HG03175 (cell line): ENCODE data around the gene CUL3.
"Not testable (repeated sequence)": the region's sequence is repeated elsewhere in the genome, so short reads cannot be mapped to it uniquely, and the experiment has no call there.

Experiments used
- ATAC-seq: cut with Tn5 transposase; IDR thresholded peaks from one replicate; pipeline ENCODE4 v1.9.1; 2021; ENCODE audit warnings: mild to moderate bottlenecking, moderate library complexity; ENCODE audit not compliant: unreplicated experiment

CUL3 gene

GRCh38 chr2:224583033-224583432 lies 2.1 kb downstream of the CUL3 start:
- ATAC-seq: not testable (repeated sequence)

GRCh38 chr2:224580248-224580647 lies 4.9 kb downstream of the CUL3 start:
- no peak for ATAC-seq

GRCh38 chr2:224579411-224579810 lies 5.8 kb downstream of the CUL3 start:
- ATAC-seq: no peak

- no peak for ATAC-seq
Measured at GRCh38 chr2:224577541-224577940, 7.6 kb downstream of the CUL3 start.

GRCh38 chr2:224576088-224576715 lies 9.0 kb downstream of the CUL3 start:
- peak; percentile 81 for ATAC-seq

- ATAC-seq: no peak
Measured at GRCh38 chr2:224574423-224575084, 10.6 kb downstream of the CUL3 start.

- ATAC-seq: no peak
Measured at GRCh38 chr2:224573724-224574123, 11.4 kb downstream of the CUL3 start.

- ATAC-seq: no peak
Measured at GRCh38 chr2:224572338-224572737, 12.8 kb downstream of the CUL3 start.

- ATAC-seq: peak; percentile 56
Measured at GRCh38 chr2:224570328-224570993, 14.7 kb downstream of the CUL3 start.

- no peak for ATAC-seq
Measured at GRCh38 chr2:224569654-224570053, 15.5 kb downstream of the CUL3 start.

GRCh38 chr2:224565452-224566035 lies 19.6 kb downstream of the CUL3 start:
- no peak for ATAC-seq

- ATAC-seq: no peak
Measured at GRCh38 chr2:224563537-224563936, 21.6 kb downstream of the CUL3 start.

- no peak for ATAC-seq
Measured at GRCh38 chr2:224562831-224563230, 22.3 kb downstream of the CUL3 start.

- peak; percentile 84 for ATAC-seq
Measured at GRCh38 chr2:224561234-224562005, 23.7 kb downstream of the CUL3 start.

- ATAC-seq: no peak
Measured at GRCh38 chr2:224560549-224560948, 24.6 kb downstream of the CUL3 start.

- ATAC-seq: no peak
Measured at GRCh38 chr2:224557610-224558009, 27.6 kb downstream of the CUL3 start.

- ATAC-seq: no peak
Measured at GRCh38 chr2:224556381-224556780, 28.8 kb downstream of the CUL3 start.

GRCh38 chr2:224555823-224556366 lies 29.3 kb downstream of the CUL3 start:
- ATAC-seq: no peak

- no peak for ATAC-seq
Measured at GRCh38 chr2:224552771-224553170, 32.4 kb downstream of the CUL3 start.

GRCh38 chr2:224551693-224552092 lies 33.5 kb downstream of the CUL3 start:
- no peak for ATAC-seq

- ATAC-seq: no peak
Measured at GRCh38 chr2:224546926-224547325, 38.2 kb downstream of the CUL3 start.
